ENCODE data around the gene ADTRP.

Gene ADTRP

DNA sequence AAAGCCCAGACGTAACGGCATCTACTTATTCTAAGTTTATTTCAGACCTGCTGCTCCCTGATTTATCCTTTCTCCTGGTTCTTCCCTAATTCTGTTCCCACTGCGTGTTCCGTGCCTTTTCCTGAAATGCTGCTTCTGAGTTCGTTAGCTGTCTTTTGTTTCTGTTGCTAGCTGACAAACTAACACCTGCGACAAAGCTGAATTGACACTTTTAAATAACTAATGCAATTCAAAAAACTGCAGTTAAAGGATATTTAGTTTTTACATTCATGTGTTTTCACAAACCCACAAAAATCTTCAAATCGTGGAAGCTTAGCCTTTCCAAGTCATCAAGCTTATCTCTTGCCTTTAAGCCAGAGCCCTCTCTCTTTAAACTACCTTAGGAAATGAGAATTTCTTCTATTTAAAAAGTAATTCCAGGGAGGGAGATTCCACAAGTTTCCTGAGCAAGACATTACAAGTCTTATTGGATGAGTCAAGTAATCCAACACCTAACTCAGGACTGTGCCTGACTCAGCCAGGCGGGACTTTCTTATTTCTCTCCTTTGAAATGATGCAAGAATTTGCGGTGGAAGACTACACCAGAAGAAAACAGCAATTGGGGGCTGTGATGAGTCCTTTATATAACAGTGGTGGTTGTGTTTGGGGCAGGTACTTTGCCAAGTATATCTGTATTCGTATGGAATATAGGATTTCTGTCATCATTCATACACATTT is 6.3 kb downstream of the ADTRP start:
- no peak for DNase-seq

DNA sequence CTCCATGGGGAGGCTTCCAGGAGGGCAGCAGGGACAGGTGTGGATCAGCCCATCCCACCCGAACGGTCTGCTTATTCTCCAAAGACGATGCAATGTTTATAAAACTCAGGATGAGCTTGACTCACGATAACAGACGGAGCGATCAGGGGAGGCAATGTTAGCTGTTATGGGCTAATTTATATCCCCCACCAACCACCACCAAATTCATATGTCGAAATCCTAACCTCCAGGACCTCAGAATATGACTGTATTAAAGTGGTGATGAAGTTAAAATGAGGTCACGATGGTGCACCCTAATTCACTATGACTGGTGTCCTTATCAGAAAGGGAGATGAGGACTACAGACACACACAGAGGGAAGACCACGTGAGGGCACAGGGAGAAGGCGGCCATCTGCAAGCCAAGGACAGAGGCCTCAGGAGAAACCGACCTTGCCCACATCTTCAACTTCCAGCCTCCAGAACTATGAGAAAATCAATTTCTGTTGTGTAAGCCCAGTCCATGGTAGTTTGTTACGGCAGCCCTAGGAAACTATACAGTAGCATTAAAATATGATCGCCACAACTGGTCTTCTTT is 7.0 kb downstream of the ADTRP start:
- DNase-seq: no peak

- no peak for DNase-seq
These were observed 7.8 kb downstream of the ADTRP start for GRCh38 chr6:11770546-11771466.

- DNase-seq: no peak
These were observed 8.6 kb downstream of the ADTRP start for GRCh38 chr6:11769811-11770545.

GRCh38 chr6:11769244-11769643 is 9.4 kb downstream of the ADTRP start:
- DNase-seq: no peak

DNA sequence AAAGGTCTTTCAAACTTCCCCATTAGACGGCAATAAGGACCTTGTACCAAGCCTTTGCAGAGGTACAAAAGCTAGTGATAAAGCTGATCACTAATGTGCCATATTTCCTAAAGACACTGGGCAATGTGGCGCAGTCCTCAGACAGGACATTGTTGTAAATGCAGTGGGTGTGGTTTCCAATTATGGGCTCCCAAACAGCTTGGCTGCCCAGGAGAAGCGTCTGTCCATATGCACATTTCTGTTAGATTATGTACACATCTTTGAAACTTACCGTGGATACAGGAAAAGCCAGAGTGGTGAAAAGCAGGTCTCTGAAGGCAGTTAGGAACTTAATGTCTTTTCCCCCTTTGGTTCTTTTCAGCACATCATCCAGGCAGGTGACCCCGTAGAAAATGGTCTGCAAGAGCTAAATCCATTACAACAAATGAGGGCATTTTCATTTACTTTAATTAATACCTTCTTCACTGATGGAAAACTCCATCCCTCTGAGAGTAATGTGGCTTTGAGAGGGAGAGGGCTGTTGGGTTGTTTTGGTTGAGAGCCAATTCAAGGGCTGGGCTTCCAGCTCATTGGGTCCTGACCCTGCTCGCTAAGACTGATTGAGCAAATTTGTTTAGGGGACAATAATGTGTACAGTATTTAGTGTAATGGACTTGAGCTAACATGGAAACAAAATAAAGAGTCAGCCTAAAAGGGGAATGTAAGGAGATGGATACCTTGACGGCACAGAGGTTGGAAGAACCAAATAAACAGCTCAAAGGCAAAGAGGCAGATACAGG is 10.4 kb downstream of the ADTRP start:
- no peak for DNase-seq

DNA sequence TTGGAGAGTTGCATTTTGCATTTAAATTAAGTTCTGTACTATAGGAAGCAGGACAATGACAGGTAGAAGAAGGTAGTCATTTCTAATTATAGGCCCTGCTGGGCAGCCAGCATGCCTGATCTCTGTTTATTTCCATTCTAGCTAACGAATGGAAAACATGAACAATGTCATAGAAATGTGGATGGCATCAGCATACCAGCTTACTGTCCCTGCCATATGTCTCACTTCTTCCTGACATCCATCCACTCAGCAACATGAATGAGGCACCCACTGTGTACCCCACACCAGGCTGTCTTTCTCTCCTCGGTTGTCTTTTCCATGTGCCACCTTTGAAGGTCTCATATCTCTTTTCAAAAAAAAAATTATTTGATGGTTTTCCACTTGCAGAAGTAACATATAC is 11.1 kb downstream of the ADTRP start:
- no peak for DNase-seq

DNA sequence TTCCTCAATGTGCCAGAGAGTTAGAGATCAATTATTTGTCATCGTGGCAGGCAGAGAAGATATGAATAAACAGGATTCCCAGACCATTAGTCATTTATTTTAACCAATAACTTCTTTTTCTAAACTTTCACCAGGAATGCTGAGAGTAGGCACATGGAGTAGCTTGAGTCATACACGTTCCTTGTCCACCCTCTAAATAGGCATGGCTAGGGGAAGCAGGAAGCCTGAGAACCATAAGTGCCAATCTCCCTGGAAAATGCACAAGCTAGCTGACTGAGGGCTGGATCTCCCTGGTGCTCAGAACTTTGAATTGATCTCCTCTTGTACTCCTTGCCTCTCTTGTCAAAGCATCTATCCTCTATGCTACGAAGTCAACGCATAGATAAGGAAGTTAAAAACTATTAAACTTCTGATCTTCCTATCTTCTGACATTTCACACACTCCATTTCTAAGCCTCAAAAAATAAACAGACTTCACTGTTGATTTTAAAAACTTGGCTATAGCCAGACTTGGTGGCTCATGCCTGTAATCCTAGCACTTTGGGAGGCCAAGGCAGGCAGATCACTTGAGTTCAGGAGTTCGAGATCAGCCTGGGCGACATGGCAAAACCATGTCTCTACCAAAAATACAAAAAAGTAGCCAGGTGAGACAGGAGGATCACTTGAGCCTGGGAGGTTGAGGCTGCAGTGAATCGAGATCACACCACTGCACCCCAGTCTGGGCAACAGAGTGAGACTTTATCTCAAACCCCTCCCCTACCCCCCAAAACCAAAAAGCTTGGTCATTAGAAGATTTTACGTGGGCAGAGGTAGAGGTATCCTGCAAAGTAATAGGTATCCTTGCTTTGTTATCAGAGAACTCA is 11.8 kb downstream of the ADTRP start:
- no peak for DNase-seq

- DNase-seq: no peak
These were observed 12.6 kb downstream of the ADTRP start for GRCh38 chr6:11766043-11766442.

GRCh38 chr6:11764250-11764604 is 14.4 kb downstream of the ADTRP start:
- DNase-seq: no peak

DNA sequence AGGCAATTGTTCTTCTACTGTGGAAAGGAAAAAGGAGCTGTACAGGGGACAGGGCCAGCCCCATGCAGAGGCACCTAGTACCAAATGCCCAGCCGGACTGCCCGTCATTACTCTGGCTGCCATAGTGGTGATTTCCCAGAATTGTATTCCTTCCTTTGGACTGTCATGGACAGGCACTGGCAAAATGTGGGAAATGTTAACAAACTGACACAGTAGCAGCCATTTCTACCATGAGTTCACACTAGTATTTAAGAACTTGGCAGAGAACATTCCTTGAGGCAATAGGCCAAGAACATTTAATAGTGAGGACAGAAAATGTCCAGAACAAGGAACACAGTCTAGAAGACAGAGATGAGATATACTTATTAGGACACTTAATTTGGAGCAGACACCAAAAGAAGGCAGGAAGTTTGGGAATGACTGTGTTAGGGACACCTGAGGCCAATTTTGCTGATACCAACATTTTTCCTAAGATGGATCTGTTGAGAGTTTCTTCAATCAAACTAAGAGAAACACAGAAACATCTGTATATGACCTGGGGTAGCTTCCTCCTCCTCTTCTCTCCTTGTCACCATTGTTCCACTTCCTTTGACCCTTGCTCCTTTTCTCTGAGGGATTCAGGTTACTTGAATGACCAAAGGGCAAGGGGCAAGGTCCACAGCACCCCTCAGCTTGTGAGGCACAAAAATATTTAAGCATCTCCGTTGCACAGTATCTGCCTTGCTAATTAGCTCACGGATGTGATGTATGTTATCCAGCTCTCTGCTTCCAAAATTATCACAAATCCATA is 14.9 kb downstream of the ADTRP start:
- no peak for DNase-seq

GRCh38 chr6:11762794-11763459 is 15.7 kb downstream of the ADTRP start:
- no peak for DNase-seq

GRCh38 chr6:11761744-11762620 is 16.6 kb downstream of the ADTRP start:
- no peak for DNase-seq

- DNase-seq: no peak
These were observed 18.6 kb downstream of the ADTRP start for GRCh38 chr6:11760015-11760473.

DNA sequence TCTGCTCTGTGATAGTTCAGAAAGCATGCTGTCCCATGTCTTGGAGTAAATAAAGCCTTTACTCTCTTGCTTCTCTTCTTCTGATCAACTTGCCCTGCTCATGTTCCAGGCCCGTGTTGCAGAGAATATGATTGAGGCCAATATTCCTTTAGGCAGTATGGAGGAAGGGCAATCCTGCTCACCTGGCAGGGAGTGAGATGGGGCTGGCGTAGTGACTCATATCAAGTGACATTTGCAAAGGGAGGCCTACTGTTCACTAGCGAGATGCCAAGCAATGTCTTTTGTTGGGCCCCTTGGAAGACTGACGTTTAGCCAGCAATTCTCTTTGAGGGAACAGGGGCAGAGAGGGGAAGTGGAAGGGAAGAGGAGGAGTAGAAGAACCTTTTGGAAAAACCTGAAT is 19.7 kb downstream of the ADTRP start:
- DNase-seq: no peak

GRCh38 chr6:11756726-11757125 is 21.9 kb downstream of the ADTRP start:
- DNase-seq: no peak

- DNase-seq: no peak
These were observed 22.3 kb downstream of the ADTRP start for GRCh38 chr6:11756292-11756691.

GRCh38 chr6:11755725-11756124 is 22.9 kb downstream of the ADTRP start:
- DNase-seq: no peak

Data from T-helper 9 cell (primary cell).